ENCODE measurements around the gene LARP4B.
"Not testable (repeated sequence)": the region's sequence is repeated elsewhere in the genome, so short reads cannot be mapped to it uniquely, and the experiment has no call there.

The LARP4B gene

GRCh38 chr10:784403-785088, 147.0 kb downstream of the LARP4B start:
- DNase-seq, result no peak

- no peak for DNase-seq
Measured at GRCh38 chr10:782751-783648, 148.5 kb downstream of the LARP4B start.

- DNase-seq, result no peak
Measured at GRCh38 chr10:780536-781524, 150.7 kb downstream of the LARP4B start.

GRCh38 chr10:778626-779330, 152.7 kb downstream of the LARP4B start:
- DNase-seq, result no peak

- DNase-seq, result no peak
Measured at GRCh38 chr10:777913-778479, 153.5 kb downstream of the LARP4B start.

GRCh38 chr10:776772-777171, 154.7 kb downstream of the LARP4B start:
- DNase-seq, result no peak

- DNase-seq, result no peak
Measured at GRCh38 chr10:775245-776075, 156.0 kb downstream of the LARP4B start.

- DNase-seq, result no peak
Measured at GRCh38 chr10:774661-775244, 156.8 kb downstream of the LARP4B start.

- no peak for DNase-seq
Measured at GRCh38 chr10:774223-774622, 157.3 kb downstream of the LARP4B start.

GRCh38 chr10:773562-774161, 157.8 kb downstream of the LARP4B start:
- no peak for DNase-seq

GRCh38 chr10:772227-772637, 159.3 kb downstream of the LARP4B start:
- no peak for DNase-seq

GRCh38 chr10:771647-772046, 159.9 kb downstream of the LARP4B start:
- no peak for DNase-seq

- DNase-seq, result no peak
Measured at GRCh38 chr10:770975-771374, 160.5 kb downstream of the LARP4B start.

GRCh38 chr10:770048-770712, 161.3 kb downstream of the LARP4B start:
- not testable (repeated sequence) for DNase-seq

- no peak for DNase-seq
Measured at GRCh38 chr10:767794-768193, 163.7 kb downstream of the LARP4B start.

GRCh38 chr10:767211-767610, 164.3 kb downstream of the LARP4B start:
- no peak for DNase-seq

GRCh38 chr10:761376-761775, 170.1 kb downstream of the LARP4B start:
- DNase-seq, result no peak

GRCh38 chr10:760622-761021, 170.9 kb downstream of the LARP4B start:
- DNase-seq, result no peak

- DNase-seq, result no peak
Measured at GRCh38 chr10:759898-760477, 171.5 kb downstream of the LARP4B start.
